Neural cell (in vitro differentiated cells): Measurements from ENCODE around the gene SULT1A1. TPM values are rescaled to one million over a fixed set of nuclear protein-coding genes. Genes with fewer than 3 reads are reported as not detected.

Source experiments
- H2AFZ ChIP-seq: fragments of 200-600, 300-800 bp; sonication (generic), shearing (Covaris generic); 2 replicates; pipeline ENCODE4 v1.6.0; 2014; ENCODE audit warnings: low read depth, mild to moderate bottlenecking, antibody characterized with exemption, low read length, moderate library complexity
- H3F3A ChIP-seq: fragments of 200-600 bp; shearing (Covaris generic); 2 replicates; pipeline ENCODE4 v1.6.1; 2016; ENCODE audit warnings: mild to moderate bottlenecking, moderate library complexity, mixed read lengths, antibody characterized with exemption, low read length; ENCODE audit not compliant: insufficient read depth, poor library complexity, severe bottlenecking
- H3K27ac ChIP-seq: fragments of 200-600, 300-800 bp; sonication (generic), shearing (Covaris generic); 2 replicates; pipeline ENCODE4 v1.5.1; 2014; ENCODE audit warnings: mild to moderate bottlenecking, low read length, moderate library complexity
- H3K27me3 ChIP-seq: fragments of 300-800, 200-600 bp; sonication (generic), shearing (Covaris generic); 2 replicates; pipeline ENCODE4 v1.6.0; 2014; ENCODE audit warnings: mild to moderate bottlenecking, low read depth, low read length, moderate library complexity; ENCODE audit not compliant: insufficient read depth
- H3K36me3 ChIP-seq: fragments of 300-800, 200-600 bp; sonication (generic), shearing (Covaris generic); 2 replicates; pipeline ENCODE4 v1.5.1; 2014; ENCODE audit warnings: mild to moderate bottlenecking, antibody characterized with exemption, low read length, moderate library complexity; ENCODE audit not compliant: insufficient read depth
- H3K4me2 ChIP-seq: fragments of 300-800, 200-600 bp; sonication (generic), shearing (Covaris generic); 2 replicates; pipeline ENCODE4 v1.6.0; 2014; ENCODE audit warnings: mild to moderate bottlenecking, low read length
- H3K4me3 ChIP-seq: fragments of 300-800, 200-600 bp; sonication (generic), shearing (Covaris generic); 2 replicates; pipeline ENCODE4 v1.5.1; 2014; ENCODE audit warnings: mild to moderate bottlenecking, low read length, moderate library complexity
- H3K79me2 ChIP-seq: fragments of 200-600 bp; shearing (Covaris generic); replicated peaks from 2 replicates; pipeline ENCODE4 v1.6.0; 2014; ENCODE audit warnings: mild to moderate bottlenecking, low read length, moderate library complexity; ENCODE audit not compliant: insufficient read depth
- H3K9ac ChIP-seq: fragments of 300-800, 200-600 bp; sonication (generic), shearing (Covaris generic); 2 replicates; pipeline ENCODE4 v1.6.1; 2016; ENCODE audit warnings: mild to moderate bottlenecking, low read length, mixed read lengths
- H3K9me2 ChIP-seq: fragments of 200-600 bp; shearing (Covaris generic); 2 replicates; pipeline ENCODE4 v1.6.1; 2016; ENCODE audit warnings: mild to moderate bottlenecking, low read length, mixed read lengths; ENCODE audit not compliant: insufficient read depth
- H3K9me3 ChIP-seq: fragments of 200-600, 300-800 bp; sonication (generic), shearing (Covaris generic); 2 replicates; pipeline ENCODE4 v1.6.1; 2016; ENCODE audit warnings: mild to moderate bottlenecking, mixed run types, low read length, moderate library complexity, mixed read lengths
- H4K20me1 ChIP-seq: fragments of 200-600 bp; shearing (Covaris generic); 2 replicates; pipeline ENCODE4 v1.6.1; 2016; ENCODE audit warnings: mild to moderate bottlenecking, mixed run types; ENCODE audit not compliant: insufficient read depth
- CTCF ChIP-seq: fragments of 450-650 bp; IDR thresholded peaks from 2 replicates; pipeline ENCODE4 v1.5.1; 2014; ENCODE audit warnings: antibody characterized with exemption, mild to moderate bottlenecking, moderate library complexity; ENCODE audit not compliant: poor library complexity, severe bottlenecking
- EP300 ChIP-seq: fragments of 450-650 bp; conservative IDR thresholded peaks from 2 replicates; pipeline ENCODE4 v1.6.1; 2014; ENCODE audit warnings: antibody characterized with exemption, mild to moderate bottlenecking, moderate library complexity; ENCODE audit not compliant: poor library complexity, severe bottlenecking
- EZH2 ChIP-seq: fragments of 200-600, 300-800 bp; shearing (Covaris generic), sonication (generic); IDR thresholded peaks from 2 replicates; pipeline ENCODE4 v1.6.1; 2014; ENCODE audit warnings: antibody characterized with exemption, low read length, borderline replicate concordance, mild to moderate bottlenecking; ENCODE audit not compliant: insufficient read depth, poor library complexity, severe bottlenecking
- MXI1 ChIP-seq: fragments of 450-650 bp; conservative IDR thresholded peaks from 2 replicates; pipeline ENCODE4 v1.6.1; 2014; ENCODE audit warnings: antibody characterized with exemption, mild to moderate bottlenecking; ENCODE audit not compliant: poor library complexity, severe bottlenecking
- POLR2AphosphoS5 ChIP-seq: IDR thresholded peaks from 2 replicates; pipeline ENCODE4 v1.6.1; 2012
- RAD21 ChIP-seq: fragments of 450-650 bp; conservative IDR thresholded peaks from 2 replicates; pipeline ENCODE4 v1.6.1; 2014; ENCODE audit warnings: antibody characterized with exemption, mild to moderate bottlenecking, moderate library complexity
- REST ChIP-seq: IDR thresholded peaks from 2 replicates; pipeline ENCODE4 v1.6.1; 2012; ENCODE audit warnings: borderline replicate concordance
- SMC3 ChIP-seq: fragments of 450-650 bp; conservative IDR thresholded peaks from 2 replicates; pipeline ENCODE4 v1.6.1; 2014; ENCODE audit warnings: antibody characterized with exemption, mild to moderate bottlenecking, moderate library complexity; ENCODE audit not compliant: poor library complexity
- TAF1 ChIP-seq: IDR thresholded peaks from 2 replicates; pipeline ENCODE4 v1.6.1; 2012; ENCODE audit warnings: low read depth
- polyA plus RNA-seq: library from polyadenylated mRNA; depleted of rRNA; stranded (reverse); fragments of >200 nt; gene quantifications from 2 replicates; pipeline ENCODE4 v1.2.3, GENCODE V29; 2014

The SULT1A1 gene
- polyA plus RNA-seq, 1 donor from 2014 or later, result not detected

- no peak overlapping the region for H3K4me2 ChIP-seq
- no peaks in the 10 kb centered on the region for H4K20me1 ChIP-seq
- H3K9me3 ChIP-seq, result no peaks in the 10 kb centered on the region
- H3K27ac ChIP-seq, result no peak overlapping the region
- no peak overlapping the region for H3K4me3 ChIP-seq
- TF ChIP-seq TAF1, result no peak
- no peak for TF ChIP-seq EZH2
- TF ChIP-seq SMC3, result no peak
- no peaks in the 10 kb centered on the region for H3K27me3 ChIP-seq
- H2AFZ ChIP-seq, result no peak overlapping the region
- H3K9me2 ChIP-seq, result no peaks in the 10 kb centered on the region
- H3K9ac ChIP-seq, result no peak overlapping the region
- no peaks in the 10 kb centered on the region for H3F3A ChIP-seq
- H3K36me3 ChIP-seq, result no peaks in the 10 kb centered on the region
- no peaks in the 10 kb centered on the region for H3K79me2 ChIP-seq
Observed at GRCh38 chr16:28575446-28576109, 34.3 kb downstream of the SULT1A1 start.

- Histone ChIP-seq H3K9ac (no peak overlapping the region), H3K9me2 (no peaks in the 10 kb centered on the region), H3K4me2 (no peak overlapping the region), H3K79me2 (no peaks in the 10 kb centered on the region), H3K4me3 (no peak overlapping the region), H3K27ac (no peak overlapping the region), H4K20me1 (no peaks in the 10 kb centered on the region), H3K27me3 (no peaks in the 10 kb centered on the region), H3K36me3 (no peaks in the 10 kb centered on the region), H3F3A (no peaks in the 10 kb centered on the region), H3K9me3 (no peaks in the 10 kb centered on the region), H2AFZ (no peak overlapping the region)
- no peak for TF ChIP-seq POLR2AphosphoS5
- no peak for TF ChIP-seq MXI1
- no peak for TF ChIP-seq SMC3
- TF ChIP-seq TAF1, result no peak
- no peak for TF ChIP-seq EP300
- TF ChIP-seq REST, result no peak
- TF ChIP-seq RAD21, result no peak
- no peak for TF ChIP-seq EZH2
- no peak for TF ChIP-seq CTCF
Observed at GRCh38 chr16:28574925-28575324, 34.9 kb downstream of the SULT1A1 start.
